Measurements from ENCODE around the gene SEMA3E.

SEMA3E gene

DNA sequence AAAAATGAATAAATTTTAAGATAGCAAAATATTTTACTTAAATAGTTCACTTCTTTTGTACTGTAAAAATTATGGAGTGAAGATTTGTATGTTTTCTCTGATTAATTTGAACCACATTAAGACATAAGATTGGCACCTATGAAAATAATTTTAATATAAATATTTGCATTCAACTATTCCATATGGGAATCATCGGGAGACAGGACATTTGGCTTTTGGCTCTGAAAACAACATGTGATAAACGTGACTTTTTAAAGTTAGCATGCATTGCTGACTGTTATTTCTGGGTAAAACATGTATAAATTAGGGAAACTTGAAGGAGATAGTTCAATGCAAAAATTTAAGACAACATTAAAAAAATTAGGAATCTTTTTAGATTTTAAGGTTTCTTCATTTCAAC is 117.2 kb downstream of the SEMA3E start:
- H3K27ac ChIP-seq = 0 out of 2 replicates have a peak overlapping the region, but pooled peaks have one; percentile 10
- TF ChIP-seq FOXP2 (optimal IDR thresholded peaks at IDR 0.05; ENCODE audit: control extremely low read depth, extremely low read length, insufficient read depth) = no peak
- TF ChIP-seq EZH2 (IDR thresholded peaks at IDR 0.05) = no peak
- no peak for TF ChIP-seq POLR2AphosphoS5 (IDR thresholded peaks at IDR 0.05; ENCODE audit: borderline replicate concordance, low read depth, low read length)
- H3K9ac ChIP-seq (ENCODE audit: insufficient read length) = no peak overlapping the region
- H3K36me3 ChIP-seq (ENCODE audit: insufficient read depth, low read length) = no peaks in the 10 kb centered on the region
- DNase-seq (ENCODE audit: low read depth, low spot score) = no peak
- no peaks in the 10 kb centered on the region for H3K9me3 ChIP-seq (ENCODE audit: low read depth, low read length)
- H3K4me3 ChIP-seq = no peak overlapping the region

DNA sequence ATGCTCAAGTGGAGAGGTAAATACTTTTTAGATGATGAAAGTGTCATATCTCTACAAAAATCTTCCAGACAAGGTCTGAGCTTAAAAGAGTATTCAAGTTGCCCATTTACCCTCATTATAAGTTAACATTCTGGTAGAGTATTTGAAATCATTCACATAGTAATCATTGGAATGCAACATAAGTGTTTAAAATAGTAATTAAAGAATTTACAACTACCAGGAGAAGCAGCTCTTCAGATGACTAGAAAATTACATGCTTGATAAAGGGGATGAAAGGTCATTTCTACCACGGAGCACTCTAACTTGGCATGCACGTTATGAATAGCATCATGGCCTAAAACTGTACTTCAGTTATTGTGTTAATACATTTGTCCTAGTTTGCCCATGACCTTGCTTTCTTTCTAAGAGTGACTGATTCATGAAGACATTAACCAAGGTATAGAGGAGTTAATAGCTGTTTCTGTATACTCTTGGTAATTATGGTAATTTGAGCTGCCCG is 120.0 kb downstream of the SEMA3E start:
- TF ChIP-seq POLR2AphosphoS5 (IDR thresholded peaks at IDR 0.05; ENCODE audit: borderline replicate concordance, low read depth, low read length) (no peak), FOXP2 (optimal IDR thresholded peaks at IDR 0.05; ENCODE audit: control extremely low read depth, extremely low read length, insufficient read depth) (no peak), EZH2 (IDR thresholded peaks at IDR 0.05) (no peak)
- H3K9ac ChIP-seq (ENCODE audit: insufficient read length) = no peak overlapping the region

DNA sequence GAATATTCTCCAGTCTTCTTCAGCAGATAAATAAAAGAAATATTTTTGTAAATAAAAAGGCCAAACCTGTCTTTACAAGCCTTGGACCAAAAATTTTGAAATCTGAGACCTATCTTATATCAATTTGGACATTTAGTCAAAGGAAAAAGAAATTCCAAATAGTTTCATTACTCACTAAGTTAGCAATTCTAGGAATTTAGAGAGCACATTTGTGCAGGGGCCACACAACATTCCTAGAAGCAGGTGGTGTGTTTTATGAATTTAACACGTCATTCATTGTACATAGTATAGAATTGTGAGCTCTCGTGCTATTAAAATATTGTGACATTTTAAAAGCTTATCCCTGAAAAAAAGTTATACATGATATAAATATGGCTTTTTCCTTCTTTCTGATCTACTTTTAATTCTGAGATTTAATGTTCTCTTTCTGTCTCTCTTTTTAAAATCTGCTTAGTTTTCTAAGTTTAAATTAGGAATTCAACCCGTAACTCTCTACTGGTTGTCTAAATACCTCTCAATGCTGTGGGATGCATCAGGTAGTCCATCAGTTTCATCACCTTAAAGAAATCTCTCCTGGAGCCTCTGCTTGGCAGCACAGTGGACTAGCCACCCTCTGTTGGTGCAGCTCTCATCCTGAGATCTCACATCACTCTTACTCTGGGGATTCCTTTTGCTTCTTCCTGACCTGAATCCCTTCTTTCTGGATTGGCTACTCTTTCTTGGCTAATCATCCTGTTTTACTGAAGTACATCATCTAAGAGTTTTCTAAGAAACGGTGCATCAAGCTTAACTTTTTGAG is 124.5 kb downstream of the SEMA3E start:
- Histone ChIP-seq H3K4me3 (no peak overlapping the region), H3K27ac (no peak overlapping the region), H3K9me3 (ENCODE audit: low read depth, low read length) (no peaks in the 10 kb centered on the region), H3K36me3 (ENCODE audit: insufficient read depth, low read length) (no peaks in the 10 kb centered on the region), H3K9ac (ENCODE audit: insufficient read length) (no peak overlapping the region)
- TF ChIP-seq POLR2AphosphoS5 (IDR thresholded peaks at IDR 0.05; ENCODE audit: borderline replicate concordance, low read depth, low read length) = no peak
- DNase-seq (ENCODE audit: low read depth, low spot score) = no peak

More for the DNA sequence above, 120.0 kb downstream of the SEMA3E start:
- Histone ChIP-seq H3K9me3 (ENCODE audit: low read depth, low read length) (no peaks in the 10 kb centered on the region), H3K36me3 (ENCODE audit: insufficient read depth, low read length) (no peaks in the 10 kb centered on the region), H3K4me3 (no peak overlapping the region), H3K27ac (no peak overlapping the region)
- DNase-seq (ENCODE audit: low read depth, low spot score) = no peak

DNA sequence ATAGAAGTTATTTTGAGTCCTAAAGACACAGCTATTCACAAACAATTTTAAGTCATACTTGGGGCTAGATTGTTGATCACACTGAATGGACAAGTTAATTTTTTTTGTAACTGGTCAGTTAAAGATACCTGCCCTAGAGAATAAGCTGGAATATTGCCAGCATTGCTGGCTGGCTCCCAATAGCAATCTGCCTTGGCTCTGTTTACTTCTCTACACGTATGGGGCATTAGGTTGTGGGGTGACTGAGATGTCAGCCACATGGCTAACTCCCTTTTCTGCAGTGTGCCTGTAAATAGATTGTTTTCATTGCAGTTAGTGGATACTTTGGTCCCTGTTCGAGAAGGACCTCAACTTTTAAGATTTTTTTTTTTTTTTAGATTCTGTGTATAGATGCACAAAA is 128.2 kb downstream of the SEMA3E start:
- TF ChIP-seq POLR2AphosphoS5 (IDR thresholded peaks at IDR 0.05; ENCODE audit: borderline replicate concordance, low read depth, low read length) = no peak
- no peak for TF ChIP-seq EZH2 (IDR thresholded peaks at IDR 0.05)
- TF ChIP-seq FOXP2 (optimal IDR thresholded peaks at IDR 0.05; ENCODE audit: control extremely low read depth, extremely low read length, insufficient read depth) = no peak
- Histone ChIP-seq H3K4me3 (no peak overlapping the region), H3K36me3 (ENCODE audit: insufficient read depth, low read length) (no peaks in the 10 kb centered on the region), H3K9ac (ENCODE audit: insufficient read length) (no peak overlapping the region), H3K9me3 (ENCODE audit: low read depth, low read length) (no peaks in the 10 kb centered on the region), H3K27ac (no peak overlapping the region)
- no peak for DNase-seq (ENCODE audit: low read depth, low spot score)

DNA sequence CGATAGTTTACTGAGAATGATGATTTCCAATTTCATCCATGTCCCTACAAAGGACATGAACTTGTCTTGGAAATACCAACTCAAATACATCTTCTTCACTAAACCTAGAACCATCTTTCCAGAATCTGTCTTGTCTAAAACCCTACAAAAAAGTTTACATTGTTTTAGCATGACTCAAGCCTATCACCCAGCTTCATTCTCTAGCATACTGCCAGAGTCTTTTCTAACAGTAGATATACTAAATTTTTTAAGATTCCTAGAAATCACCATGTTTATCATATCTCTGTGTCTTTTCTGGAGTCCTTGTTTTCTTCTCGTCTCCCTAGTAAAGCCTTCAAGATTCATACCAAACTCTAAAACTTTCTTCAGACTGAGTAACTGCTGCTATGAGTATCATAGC is 129.7 kb downstream of the SEMA3E start:
- Histone ChIP-seq H3K9me3 (ENCODE audit: low read depth, low read length) (no peaks in the 10 kb centered on the region), H3K4me3 (no peak overlapping the region)
- DNase-seq (ENCODE audit: low read depth, low spot score) = no peak

DNA sequence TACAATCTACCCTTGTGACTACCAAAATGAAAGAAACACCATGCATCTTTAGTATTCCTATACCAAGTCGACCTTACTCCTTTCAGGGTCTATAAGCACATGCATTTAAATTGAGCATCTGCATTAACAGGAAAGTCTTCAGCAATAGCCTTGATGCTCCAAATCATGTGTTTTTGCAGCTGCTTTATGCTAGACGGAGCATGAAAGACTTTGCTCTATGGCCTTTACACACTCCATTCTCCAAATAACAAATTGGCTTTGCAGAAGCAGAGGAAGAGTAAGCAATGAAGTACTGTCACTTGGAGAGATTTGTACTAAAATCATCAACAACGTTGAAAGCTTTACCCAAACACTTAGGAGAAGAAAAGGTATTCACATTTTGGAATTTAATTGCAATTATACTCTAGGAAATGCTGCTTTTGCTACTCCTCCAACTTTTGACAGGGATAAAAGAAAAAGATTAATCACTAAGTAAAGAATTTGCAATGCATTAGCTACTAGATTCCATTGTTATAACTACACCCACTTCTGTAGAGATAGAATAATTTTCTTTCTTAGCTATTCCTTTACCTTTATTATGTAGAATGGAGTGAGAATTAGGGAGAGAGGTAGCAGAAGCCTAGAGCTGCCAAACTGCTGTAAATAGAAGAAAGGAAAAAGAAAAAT is 131.8 kb downstream of the SEMA3E start:
- TF ChIP-seq EZH2 (IDR thresholded peaks at IDR 0.05) (no peak), POLR2AphosphoS5 (IDR thresholded peaks at IDR 0.05; ENCODE audit: borderline replicate concordance, low read depth, low read length) (no peak), FOXP2 (optimal IDR thresholded peaks at IDR 0.05; ENCODE audit: control extremely low read depth, extremely low read length, insufficient read depth) (no peak)
- Histone ChIP-seq H3K4me3 (no peak overlapping the region), H3K9ac (ENCODE audit: insufficient read length) (no peak overlapping the region), H3K27ac (no peak overlapping the region), H3K36me3 (ENCODE audit: insufficient read depth, low read length) (no peaks in the 10 kb centered on the region), H3K9me3 (ENCODE audit: low read depth, low read length) (no peaks in the 10 kb centered on the region)
- DNase-seq (ENCODE audit: low read depth, low spot score) = no peak

More for the DNA sequence above, 129.7 kb downstream of the SEMA3E start:
- Histone ChIP-seq H3K36me3 (ENCODE audit: insufficient read depth, low read length) (no peaks in the 10 kb centered on the region), H3K27ac (no peak overlapping the region), H3K9ac (ENCODE audit: insufficient read length) (no peak overlapping the region)
- TF ChIP-seq EZH2 (IDR thresholded peaks at IDR 0.05) = no peak
- no peak for TF ChIP-seq POLR2AphosphoS5 (IDR thresholded peaks at IDR 0.05; ENCODE audit: borderline replicate concordance, low read depth, low read length)
- no peak for TF ChIP-seq FOXP2 (optimal IDR thresholded peaks at IDR 0.05; ENCODE audit: control extremely low read depth, extremely low read length, insufficient read depth)

DNA sequence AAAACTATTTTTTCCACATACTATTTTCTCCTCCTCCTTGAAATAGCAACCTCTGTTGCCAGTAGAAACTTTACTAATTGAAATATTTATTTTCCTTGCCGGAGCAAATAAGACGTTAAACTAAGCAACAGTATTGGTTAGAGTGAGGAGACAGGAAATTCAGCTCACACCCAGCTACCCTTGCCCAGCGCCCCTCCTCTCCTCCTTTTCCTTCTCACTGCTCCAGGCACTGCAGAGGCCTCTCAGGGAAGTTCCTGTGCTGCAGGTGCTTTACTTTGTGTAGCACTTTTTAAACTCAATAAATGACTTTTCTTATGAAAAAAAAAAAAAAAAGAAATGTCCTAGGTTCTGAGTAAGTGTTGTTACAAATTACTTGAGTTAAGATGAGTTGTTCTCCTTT is 134.0 kb downstream of the SEMA3E start:
- no peak for DNase-seq (ENCODE audit: low read depth, low spot score)
- TF ChIP-seq FOXP2 (optimal IDR thresholded peaks at IDR 0.05; ENCODE audit: control extremely low read depth, extremely low read length, insufficient read depth) (no peak), POLR2AphosphoS5 (IDR thresholded peaks at IDR 0.05; ENCODE audit: borderline replicate concordance, low read depth, low read length) (no peak), EZH2 (IDR thresholded peaks at IDR 0.05) (no peak)

DNA sequence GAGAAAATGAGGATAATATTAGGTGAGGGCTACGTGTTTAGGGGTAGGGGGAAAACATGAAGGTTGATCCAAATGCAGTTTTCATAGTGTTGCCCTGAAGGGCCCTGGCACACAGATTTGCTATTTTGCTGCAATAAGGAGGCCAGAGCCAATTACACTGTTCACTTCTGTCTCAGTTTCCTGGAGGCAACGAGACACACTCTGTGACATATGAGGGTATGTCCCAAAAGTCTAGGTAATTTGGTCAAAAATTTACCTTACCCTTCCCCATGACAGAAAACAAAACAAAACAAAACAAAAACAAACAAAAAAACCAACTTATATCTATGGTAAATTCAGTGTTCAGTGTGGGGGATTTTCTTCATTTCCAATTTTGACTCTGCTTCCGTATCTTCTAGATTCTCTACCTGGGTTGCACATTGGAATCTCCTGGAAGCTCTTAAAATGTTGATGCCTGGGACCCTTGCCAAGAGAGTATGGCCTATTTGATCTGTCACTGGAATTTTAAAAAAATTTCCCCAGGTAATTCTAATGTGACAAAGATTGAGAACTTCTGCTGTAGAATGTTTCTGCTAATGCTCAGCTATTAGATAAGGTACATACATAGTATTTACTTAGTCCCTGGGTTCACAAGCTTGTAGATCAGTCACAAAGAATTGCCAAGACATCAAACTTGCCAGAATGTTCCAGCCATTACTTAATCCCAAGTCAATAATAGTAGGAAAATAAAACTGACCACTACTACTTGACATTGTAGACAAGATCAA is 139.5 kb downstream of the SEMA3E start:
- Histone ChIP-seq H3K9me3 (ENCODE audit: low read depth, low read length) (no peaks in the 10 kb centered on the region), H3K9ac (ENCODE audit: insufficient read length) (no peak overlapping the region), H3K4me3 (no peak overlapping the region), H3K27ac (no peak overlapping the region), H3K36me3 (ENCODE audit: insufficient read depth, low read length) (no peaks in the 10 kb centered on the region)
- no peak for TF ChIP-seq POLR2AphosphoS5 (IDR thresholded peaks at IDR 0.05; ENCODE audit: borderline replicate concordance, low read depth, low read length)
- no peak for TF ChIP-seq FOXP2 (optimal IDR thresholded peaks at IDR 0.05; ENCODE audit: control extremely low read depth, extremely low read length, insufficient read depth)
- no peak for TF ChIP-seq EZH2 (IDR thresholded peaks at IDR 0.05)
- no peak for DNase-seq (ENCODE audit: low read depth, low spot score)

More for the DNA sequence above, 134.0 kb downstream of the SEMA3E start:
- Histone ChIP-seq H3K9ac (ENCODE audit: insufficient read length) (no peak overlapping the region), H3K9me3 (ENCODE audit: low read depth, low read length) (no peaks in the 10 kb centered on the region), H3K36me3 (ENCODE audit: insufficient read depth, low read length) (no peaks in the 10 kb centered on the region), H3K4me3 (no peak overlapping the region), H3K27ac (no peak overlapping the region)
